ENCODE measurements around the gene GZMH.

The GZMH gene

DNA sequence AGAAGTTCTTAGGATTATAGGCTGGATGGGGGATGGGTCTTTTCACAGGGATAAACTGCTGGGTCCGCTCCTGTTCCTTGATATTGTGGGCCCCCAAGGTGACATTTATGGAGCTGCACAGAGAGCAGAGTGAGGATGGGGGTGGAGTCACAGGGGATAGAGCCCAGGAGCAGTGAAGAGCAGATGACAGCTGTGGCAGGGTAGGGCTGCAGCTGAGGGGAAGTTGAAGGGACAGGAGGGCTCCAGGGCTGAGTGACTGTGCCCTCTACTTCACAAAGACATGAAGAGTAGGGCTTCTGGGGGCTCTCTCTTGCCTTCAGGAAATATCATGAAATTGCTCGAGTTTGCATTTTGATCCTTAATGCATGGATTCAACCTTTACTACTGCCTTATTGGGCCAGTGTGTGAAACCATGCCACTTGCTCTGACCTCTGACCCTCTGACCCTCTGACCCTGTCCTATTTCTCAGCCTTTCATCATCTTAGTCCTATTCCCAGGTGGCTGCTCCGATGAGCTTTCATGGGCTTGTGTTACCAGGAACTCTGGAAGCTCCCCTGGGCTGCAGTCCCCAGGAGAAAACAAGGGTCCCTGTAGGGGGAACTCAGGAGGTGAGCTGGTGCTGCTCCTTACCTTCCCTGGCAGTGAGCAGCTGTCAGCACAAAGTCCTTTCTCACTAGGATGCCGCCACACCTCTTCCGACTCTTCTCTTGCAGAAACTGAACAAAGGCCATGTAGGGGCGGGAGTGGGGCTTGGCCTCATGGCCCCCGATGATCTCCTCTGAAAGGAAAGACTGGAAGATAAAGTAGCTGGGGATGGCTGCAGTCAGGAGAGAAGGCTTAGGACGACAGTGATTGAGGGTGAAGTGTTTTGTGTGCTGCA lies 1.6 kb downstream of the GZMH start:
- no peak for TF ChIP-seq GATA3 (IDR thresholded peaks at IDR 0.05; ENCODE audit: low read depth, low read length)
- no peak for TF ChIP-seq GATA2 (IDR thresholded peaks at IDR 0.05; ENCODE audit: low read depth, low read length)

DNA sequence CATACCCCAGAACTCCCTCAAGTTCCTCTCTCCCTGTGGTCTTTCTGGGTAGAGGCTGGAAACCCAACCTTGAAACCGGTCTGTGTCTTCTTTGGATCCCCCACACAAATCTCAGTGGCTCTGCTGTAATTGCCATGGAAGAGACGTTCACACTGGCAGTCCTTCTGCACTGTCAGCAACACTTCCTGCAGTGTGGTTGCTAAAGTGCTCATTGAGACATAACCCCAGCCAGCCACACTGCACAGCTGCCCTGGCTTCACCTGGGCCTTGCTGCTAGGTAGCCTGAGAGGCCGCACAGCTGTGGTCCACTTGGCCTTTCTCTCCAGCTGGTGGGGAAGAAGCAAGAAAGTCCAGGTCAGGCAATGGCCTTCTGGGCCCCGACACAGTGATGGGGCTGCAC lies 2.4 kb downstream of the GZMH start:
- TF ChIP-seq GATA2 (IDR thresholded peaks at IDR 0.05; ENCODE audit: low read depth, low read length) = no peak
- TF ChIP-seq GATA3 (IDR thresholded peaks at IDR 0.05; ENCODE audit: low read depth, low read length) = no peak

DNA sequence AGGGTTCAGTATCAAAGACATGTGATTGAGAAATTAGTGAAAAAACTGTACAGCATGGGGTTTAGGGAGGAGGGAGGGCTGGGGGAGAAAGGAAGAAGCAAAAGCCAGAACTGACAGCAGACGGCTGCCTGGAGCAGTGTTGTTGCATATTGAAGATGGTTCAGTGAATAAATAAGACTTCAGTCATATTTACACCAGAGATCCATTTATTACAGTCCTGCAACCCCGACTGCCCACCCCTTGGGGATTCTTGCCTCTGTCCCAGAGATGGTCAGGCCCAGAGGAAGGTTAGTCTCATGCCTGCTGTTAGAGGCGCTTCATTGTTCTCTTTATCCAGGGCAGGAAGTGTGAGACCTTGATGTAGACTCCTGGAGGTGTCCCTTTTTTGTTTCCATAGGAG lies 3.2 kb downstream of the GZMH start:
- no peak for TF ChIP-seq GATA2 (IDR thresholded peaks at IDR 0.05; ENCODE audit: low read depth, low read length)
- no peak for TF ChIP-seq GATA3 (IDR thresholded peaks at IDR 0.05; ENCODE audit: low read depth, low read length)

DNA sequence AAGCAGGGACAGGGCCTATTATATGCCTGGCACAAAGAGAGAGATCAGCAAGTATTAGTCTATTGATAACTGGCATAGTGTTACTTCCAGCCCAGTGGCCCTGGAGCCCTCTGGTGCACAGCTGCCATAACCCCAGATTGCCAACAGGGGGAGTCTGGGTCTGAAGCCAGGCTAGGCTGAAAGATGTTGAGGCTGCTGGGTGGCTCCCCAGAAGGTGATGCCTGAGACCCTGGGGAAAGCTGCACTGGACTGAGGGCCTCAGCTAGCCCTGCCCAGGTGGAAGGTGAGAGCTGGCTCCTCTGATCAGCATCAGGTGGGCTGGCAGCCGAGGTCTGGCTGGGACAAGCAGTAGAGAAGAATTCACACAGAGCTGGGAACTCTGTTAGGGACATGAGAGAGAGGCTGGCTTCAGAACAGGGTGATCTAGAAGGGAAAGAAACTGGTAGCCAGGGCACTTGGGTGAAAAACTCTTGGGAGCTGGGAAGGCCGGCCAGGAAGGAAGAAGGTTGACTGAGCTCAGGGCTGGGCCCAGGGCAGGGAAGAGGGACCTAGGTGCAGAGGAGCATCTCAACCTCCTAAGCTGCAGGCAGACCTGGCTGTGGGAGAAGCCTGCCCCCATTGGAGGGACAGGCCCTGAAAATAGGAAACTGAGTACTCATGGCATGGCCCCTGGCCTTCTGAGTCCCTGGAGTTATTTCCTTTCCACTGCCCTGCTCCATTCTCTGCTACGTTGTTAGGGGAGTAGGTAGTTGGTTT lies 3.9 kb downstream of the GZMH start:
- TF ChIP-seq GATA3 (IDR thresholded peaks at IDR 0.05; ENCODE audit: low read depth, low read length) (no peak), GATA2 (IDR thresholded peaks at IDR 0.05; ENCODE audit: low read depth, low read length) (no peak)

DNA sequence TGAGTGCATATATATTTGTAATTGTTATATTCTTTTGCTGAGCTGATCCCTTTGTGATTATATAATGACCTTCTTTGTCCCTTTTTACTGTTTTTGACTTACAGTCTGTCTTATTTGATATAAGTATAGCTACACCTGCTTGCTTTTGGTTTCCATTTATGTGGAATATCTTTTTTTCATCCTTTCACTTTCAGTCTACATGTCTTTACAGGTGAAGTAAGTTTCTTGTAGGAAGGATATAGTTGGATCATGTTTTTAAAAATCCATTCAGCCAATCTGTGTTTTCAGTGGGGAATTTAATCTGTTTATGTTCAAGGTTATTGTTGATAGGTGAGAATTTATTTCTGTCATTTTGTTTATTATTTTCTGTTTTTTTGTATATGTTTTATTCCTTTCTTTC lies 12.1 kb downstream of the GZMH start:
- TF ChIP-seq GATA2 (IDR thresholded peaks at IDR 0.05; ENCODE audit: low read depth, low read length) (no peak), GATA3 (IDR thresholded peaks at IDR 0.05; ENCODE audit: low read depth, low read length) (no peak)

DNA sequence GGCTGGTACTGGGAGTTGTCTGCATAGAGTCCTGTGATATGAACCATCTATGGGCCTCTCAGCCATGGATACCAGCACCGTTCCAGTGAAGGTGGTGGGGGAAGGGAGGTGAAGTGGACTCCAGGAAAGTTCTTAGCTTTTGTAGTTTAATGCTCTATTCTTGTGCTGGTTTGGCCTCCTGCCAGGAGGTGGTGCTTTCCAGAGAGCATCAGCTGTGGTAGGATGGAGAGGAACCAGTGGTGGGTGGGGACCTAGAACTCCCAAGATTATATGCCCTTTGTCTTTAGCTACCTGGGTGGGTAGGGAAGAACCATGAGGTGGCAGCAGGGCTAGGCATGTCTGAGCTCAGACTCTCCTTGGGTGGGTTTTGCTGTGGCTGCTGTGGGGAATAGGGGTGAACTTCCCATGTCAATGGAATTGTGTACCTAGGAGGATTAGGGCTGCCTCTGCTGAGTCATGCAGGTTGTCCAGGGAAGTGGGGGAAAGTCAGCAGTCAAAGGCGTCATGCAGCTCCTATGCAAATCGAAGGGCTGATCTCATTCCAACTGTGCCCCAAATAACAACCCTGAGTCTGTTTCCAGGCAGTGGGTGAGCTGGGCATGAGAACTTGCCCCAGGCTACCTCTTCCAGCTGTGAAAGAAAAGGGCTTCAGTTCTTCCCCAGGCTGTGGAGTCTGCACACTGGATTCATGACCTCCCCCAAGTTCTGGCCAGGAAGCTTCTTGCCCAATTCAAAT lies 14.2 kb downstream of the GZMH start:
- TF ChIP-seq GATA2 (IDR thresholded peaks at IDR 0.05; ENCODE audit: low read depth, low read length) (no peak), GATA3 (IDR thresholded peaks at IDR 0.05; ENCODE audit: low read depth, low read length) (no peak)

DNA sequence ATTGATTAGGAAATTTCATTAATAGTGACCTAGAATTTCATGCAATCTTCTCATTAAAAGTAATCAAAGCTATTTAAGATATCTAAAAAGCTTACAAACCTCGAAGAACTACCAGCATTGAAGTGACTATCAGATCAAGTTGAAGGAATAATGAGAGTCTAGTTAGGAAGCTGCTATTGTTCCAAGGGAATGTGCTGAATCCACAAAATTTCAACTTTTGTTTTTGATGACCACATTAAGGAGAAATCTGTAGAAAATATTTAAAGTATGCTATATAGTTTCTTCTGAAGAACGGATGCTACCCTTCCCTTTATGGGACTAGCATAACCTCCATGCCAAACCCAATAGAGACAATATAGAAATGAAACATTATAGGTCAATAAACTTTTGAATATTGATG lies 30.9 kb downstream of the GZMH start:
- TF ChIP-seq GATA2 (IDR thresholded peaks at IDR 0.05; ENCODE audit: low read depth, low read length) = no peak

DNA sequence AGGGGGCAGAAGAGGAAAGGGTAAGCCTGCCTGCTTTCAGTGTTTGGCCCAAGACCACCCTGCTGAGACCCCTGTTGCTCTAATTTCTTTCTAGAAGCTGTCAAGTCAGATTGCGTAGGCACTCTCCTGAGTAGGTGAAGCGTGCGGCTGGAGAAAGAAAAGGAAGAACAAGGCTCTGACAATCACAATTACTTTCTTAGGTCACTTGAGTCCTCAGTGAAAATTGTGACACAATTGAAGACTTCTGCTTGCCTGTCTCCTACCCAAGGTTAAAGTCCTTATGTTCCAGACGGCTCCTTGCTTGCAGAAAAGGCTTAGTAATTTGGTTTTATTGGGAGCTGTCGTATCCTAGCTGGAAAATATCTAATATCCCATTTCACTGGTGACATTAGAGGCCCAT lies 32.7 kb downstream of the GZMH start:
- TF ChIP-seq GATA3 (IDR thresholded peaks at IDR 0.05; ENCODE audit: low read depth, low read length) = no peak
- TF ChIP-seq GATA2 (IDR thresholded peaks at IDR 0.05; ENCODE audit: low read depth, low read length) = no peak

DNA sequence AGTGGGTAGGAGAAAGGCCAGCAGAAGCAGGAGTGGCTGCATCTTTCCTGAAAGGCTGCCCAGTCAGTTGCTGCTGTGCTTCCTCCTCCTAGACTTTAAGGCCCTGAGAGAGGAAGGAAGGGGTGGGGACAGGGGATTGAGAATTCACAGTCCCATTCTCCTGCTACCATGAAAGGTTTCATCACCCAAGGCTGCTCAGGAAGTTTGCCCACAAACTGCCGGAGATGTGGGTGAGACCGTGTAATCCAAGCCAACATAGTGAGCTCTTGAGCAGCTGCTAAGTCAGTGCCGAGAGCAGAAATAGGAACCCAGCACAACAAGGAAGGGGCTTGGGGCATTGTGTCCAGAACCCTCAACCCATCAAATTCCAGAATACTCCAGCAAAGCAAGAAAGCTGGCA lies 33.3 kb downstream of the GZMH start, which contains the start of gene CTSG:
Gene CTSG (minus strand): TSS at position 69 of the 400 bp plus-strand sequence. CDS start 27 bp downstream, at position 42.
- TF ChIP-seq GATA2 (IDR thresholded peaks at IDR 0.05; ENCODE audit: low read depth, low read length) (no peak), GATA3 (IDR thresholded peaks at IDR 0.05; ENCODE audit: low read depth, low read length) (no peak)

DNA sequence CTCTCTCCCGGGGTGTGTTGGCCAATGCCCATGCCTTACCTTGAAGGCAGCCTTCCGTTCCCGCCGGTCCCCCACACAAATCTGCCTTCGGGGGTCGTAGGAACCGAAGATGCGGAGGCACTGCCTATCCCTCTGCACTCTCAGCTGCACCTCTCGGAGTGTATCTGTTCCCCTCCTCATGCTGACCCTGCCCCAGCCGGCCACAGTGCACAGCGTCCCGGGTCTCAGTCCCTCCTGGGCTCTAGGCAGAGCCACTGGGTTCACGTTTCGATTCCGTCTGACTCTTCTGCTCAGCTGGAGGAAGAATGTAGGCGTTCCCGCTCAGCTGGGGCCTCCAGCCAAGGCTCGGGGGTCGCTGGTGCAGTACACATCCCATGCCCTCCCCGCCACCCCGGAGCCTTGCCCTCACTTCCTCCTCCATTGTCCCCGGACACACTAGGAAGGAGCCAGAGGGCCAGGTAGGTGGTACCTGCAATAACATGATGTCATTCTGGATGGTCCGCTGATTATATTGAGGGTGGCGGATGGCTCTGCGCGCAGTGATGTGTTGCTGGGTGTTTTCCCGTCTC lies 35.2 kb downstream of the GZMH start:
- TF ChIP-seq GATA2 (IDR thresholded peaks at IDR 0.05; ENCODE audit: low read depth, low read length) = no peak
- TF ChIP-seq GATA3 (IDR thresholded peaks at IDR 0.05; ENCODE audit: low read depth, low read length) = no peak

DNA sequence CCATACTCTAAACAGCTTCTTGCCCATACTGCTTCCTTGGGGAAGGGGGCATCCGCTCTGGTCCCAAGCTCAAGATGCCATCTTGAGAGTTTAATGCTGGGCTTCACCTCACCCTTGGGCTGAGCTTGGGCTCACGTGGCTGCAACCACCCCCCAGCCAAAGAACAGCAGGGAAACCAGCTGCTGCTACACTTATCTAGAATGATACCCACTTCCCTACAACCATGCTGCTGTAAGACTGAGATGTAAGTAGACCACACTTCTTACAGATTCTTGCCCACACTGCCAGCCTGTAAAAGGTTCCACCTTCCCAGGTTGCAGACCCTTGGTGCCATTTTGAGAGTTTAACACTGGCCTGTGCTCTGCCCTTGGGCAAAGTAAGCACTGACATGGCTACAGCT lies 43.2 kb downstream of the GZMH start:
- TF ChIP-seq GATA3 (IDR thresholded peaks at IDR 0.05; ENCODE audit: low read depth, low read length) = no peak
- no peak for TF ChIP-seq GATA2 (IDR thresholded peaks at IDR 0.05; ENCODE audit: low read depth, low read length)

DNA sequence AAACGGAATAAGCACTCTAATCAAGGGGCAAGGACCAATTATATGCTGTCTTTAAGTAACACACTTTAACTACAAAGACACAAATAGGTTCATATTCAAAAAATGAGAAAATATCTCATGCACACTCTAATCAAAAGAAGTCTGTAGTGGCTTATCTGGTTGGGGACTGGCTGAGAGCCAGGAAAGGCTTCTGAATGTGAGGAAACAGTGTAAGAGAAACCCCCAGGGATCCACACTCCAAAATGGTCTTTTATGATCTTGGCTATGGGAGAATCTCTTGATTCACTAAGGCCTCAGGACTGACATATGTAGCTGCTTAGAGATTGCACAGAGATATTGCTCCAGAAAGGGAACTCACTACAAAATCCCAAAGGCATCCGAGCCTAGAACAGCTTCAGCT lies 43.7 kb downstream of the GZMH start:
- TF ChIP-seq GATA2 (IDR thresholded peaks at IDR 0.05; ENCODE audit: low read depth, low read length) (no peak), GATA3 (IDR thresholded peaks at IDR 0.05; ENCODE audit: low read depth, low read length) (no peak)

DNA sequence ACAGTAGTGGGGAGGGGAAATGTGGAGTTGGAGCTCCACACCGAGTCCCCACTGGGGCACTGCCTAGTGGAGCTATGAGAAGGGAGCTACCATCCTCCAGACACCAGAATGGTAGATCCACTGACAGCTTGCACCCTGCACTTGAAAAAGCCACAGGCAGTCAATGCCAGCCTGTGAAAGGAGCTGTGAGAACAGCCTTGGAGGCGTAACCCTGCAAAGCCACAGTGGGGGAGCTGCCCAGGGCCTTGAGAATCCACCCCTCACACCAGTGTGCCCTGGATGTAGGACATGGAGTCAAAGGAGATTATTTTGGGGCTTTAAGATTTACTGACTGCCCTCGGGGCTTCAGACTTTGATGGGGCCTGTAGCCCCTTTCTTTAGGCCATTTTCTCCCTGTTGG lies 46.0 kb downstream of the GZMH start:
- TF ChIP-seq GATA2 (IDR thresholded peaks at IDR 0.05; ENCODE audit: low read depth, low read length) = no peak
- TF ChIP-seq GATA3 (IDR thresholded peaks at IDR 0.05; ENCODE audit: low read depth, low read length) = no peak

DNA sequence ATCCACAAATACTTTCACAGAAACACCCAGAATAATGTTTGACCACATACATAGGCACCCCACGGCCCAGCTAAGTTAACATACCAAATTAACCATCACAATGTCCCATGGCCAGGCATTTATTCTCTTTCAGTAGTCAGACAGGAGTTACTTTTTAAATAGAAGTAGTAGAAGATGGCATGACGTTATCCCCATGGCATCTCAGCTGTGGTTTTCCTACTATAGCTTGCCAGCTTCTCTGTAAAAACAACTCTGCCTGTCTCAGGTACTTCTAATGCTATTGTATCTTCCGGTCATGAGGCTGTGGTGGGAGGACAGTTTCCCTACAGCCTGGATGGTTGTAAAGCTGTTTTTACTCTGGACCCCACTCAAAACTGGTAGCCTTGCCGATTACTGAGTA lies 52.7 kb downstream of the GZMH start:
- no peak for TF ChIP-seq GATA2 (IDR thresholded peaks at IDR 0.05; ENCODE audit: low read depth, low read length)
- no peak for TF ChIP-seq GATA3 (IDR thresholded peaks at IDR 0.05; ENCODE audit: low read depth, low read length)
